K562 (cell line): Measurements from ENCODE around the gene CYB5R3. TPM values are rescaled to one million over a fixed set of nuclear protein-coding genes. Genes with fewer than 3 reads are reported as not detected.
A peak's percentile ranks its signal among the peaks of the same experiment; 100 is the strongest.

ENCODE experiments used
- CREB3L1 ChIP-seq: fragments of 450-650 bp; IDR thresholded peaks from 2 replicates; pipeline ENCODE4 v1.6.1; 2014; ENCODE audit warnings: low read depth, mild to moderate bottlenecking, moderate library complexity, borderline replicate concordance
- GATAD2A ChIP-seq: fragments of 450-650 bp; IDR thresholded peaks from 2 replicates; pipeline ENCODE4 v1.6.1; 2017
- NELFE ChIP-seq: IDR thresholded peaks from 2 replicates; pipeline ENCODE4 v1.6.1; 2011; ENCODE audit warnings: mild to moderate bottlenecking; ENCODE audit not compliant: insufficient read depth, insufficient read length
- NFE2L1 ChIP-seq: fragments of 450-650 bp; IDR thresholded peaks from 2 replicates; pipeline ENCODE4 v1.6.1; 2016; ENCODE audit warnings: missing genetic modification characterization, low read depth, mild to moderate bottlenecking, missing compliant biosample characterization, moderate library complexity, borderline replicate concordance
- NONO ChIP-seq, 2 experiments: fragments of 200-400 bp in 1 of 2; fragments of 450-650 bp in 1 of 2; formaldehyde crosslinking in 1 of 2; IDR thresholded peaks; 2 replicates each; pipeline ENCODE4 v1.6.1; 2017; ENCODE audit warnings: low read depth in 2 of 2, mild to moderate bottlenecking in 2 of 2, moderate library complexity in 2 of 2, low read length in 1 of 2
- OTX1 ChIP-seq: fragments of 450-650 bp; formaldehyde crosslinking; IDR thresholded peaks from 2 replicates; pipeline ENCODE4 v1.4.0; 2022; ENCODE audit warnings: mild to moderate bottlenecking
- POLR2AphosphoS2 ChIP-seq: IDR thresholded peaks from 2 replicates; pipeline ENCODE4 v1.6.1; 2012; ENCODE audit warnings: low read length, improper control_type of control experiment
- POLR2H ChIP-seq: IDR thresholded peaks from 2 replicates; pipeline ENCODE4 v1.6.1; 2016; ENCODE audit warnings: missing genetic modification characterization, low read depth, mild to moderate bottlenecking, control low read depth, missing compliant biosample characterization, moderate library complexity
- SIN3B ChIP-seq: fragments of 450-650 bp; IDR thresholded peaks from 2 replicates; pipeline ENCODE4 v1.6.1; 2017; ENCODE audit warnings: low read depth, mild to moderate bottlenecking, moderate library complexity
- SUPT5H ChIP-seq: fragments of 450-650 bp; IDR thresholded peaks from 2 replicates; pipeline ENCODE4 v1.6.1; 2016
- THRAP3 ChIP-seq: fragments of 450-650 bp; IDR thresholded peaks from 2 replicates; pipeline ENCODE4 v1.6.1; 2016; ENCODE audit warnings: mild to moderate bottlenecking, inconsistent platforms, borderline replicate concordance
- ZFX ChIP-seq: sonication (generic); formaldehyde crosslinking; IDR thresholded peaks from 2 replicates; pipeline ENCODE4 v1.8.0; 2022; ENCODE audit warnings: mild to moderate bottlenecking, missing genetic modification reagents, moderate library complexity
- ZNF197 ChIP-seq: fragments of 200-800 bp; sonication (Bioruptor generic); IDR thresholded peaks from 2 replicates; pipeline ENCODE4 v1.6.1; 2016; ENCODE audit warnings: low read depth, missing genetic modification characterization, missing compliant biosample characterization
- ZNF511 ChIP-seq: sonication (generic); formaldehyde crosslinking; IDR thresholded peaks from 2 replicates; pipeline ENCODE4 v1.8.0; 2022; ENCODE audit warnings: mild to moderate bottlenecking, missing genetic modification reagents
- ZNF57 ChIP-seq: fragments of 450-650 bp; formaldehyde crosslinking; IDR thresholded peaks from 2 replicates; pipeline ENCODE4 v1.4.0; 2020; ENCODE audit warnings: mild to moderate bottlenecking, moderate library complexity
- ZNF592 ChIP-seq: fragments of 450-650 bp; IDR thresholded peaks from 2 replicates; pipeline ENCODE4 v1.6.1; 2017; ENCODE audit warnings: antibody characterized with exemption, mild to moderate bottlenecking
- ZNF696 ChIP-seq: fragments of 250-450 bp; sonication (Bioruptor Pico); conservative IDR thresholded peaks from 2 replicates; pipeline ENCODE4 v1.4.0; 2020; ENCODE audit warnings: mild to moderate bottlenecking, moderate library complexity
- ZNF76 ChIP-seq: fragments of 250-450 bp; sonication (Bioruptor Pico); IDR thresholded peaks from 2 replicates; pipeline ENCODE4 v1.4.0; 2020; ENCODE audit warnings: mild to moderate bottlenecking, moderate library complexity, borderline replicate concordance
- polyA plus RNA-seq, 8 experiments: library from polyadenylated mRNA; depleted of rRNA in 4 of 8; stranded (reverse) in 5 of 8; unstranded in 3 of 8; fragments of >200 nt; fragmentation: Nextera tagmentation in 2 of 8; fragmentation: Illumina TruSeq in 1 of 8; extraction: Ambion mirVana in 2 of 8; extraction: Trizol in 1 of 8; gene quantifications; 2 replicates each; pipeline versions ENCODE4 v1.2.1 to v1.2.3, GENCODE V29; 2011 to 2014; ENCODE audit warnings: inconsistent platforms in 1 of 8, missing spikeins in 1 of 8
- total RNA-seq, 7 experiments: library from RNA; depleted of rRNA in 6 of 7; stranded (reverse); fragments of >200 nt in 6 of 7; fragmentation: Illumina TruSeq in 2 of 7; extraction: Trizol in 2 of 7; gene quantifications; 2 replicates each; pipeline versions ENCODE4 v1.2.1 to v1.2.3, GENCODE V29; 2011 to 2021; ENCODE audit warnings: low replicate concordance in 1 of 7
- TF ChIP-seq, protein P1 (sequence below): fragments of 450-650 bp; IDR thresholded peaks from 2 replicates; pipeline ENCODE4 v1.7.1; 2018; ENCODE audit warnings: mild to moderate bottlenecking, low read depth; ENCODE audit not compliant: partially characterized antibody

Gene CYB5R3
- total and polyA plus RNA-seq, 9 of the 15 experiments (the other 6 are each of a cell fraction or from before 2014, with no cell fraction given): 1.4 to 66.8 (median 23.4) TPM

DNA sequence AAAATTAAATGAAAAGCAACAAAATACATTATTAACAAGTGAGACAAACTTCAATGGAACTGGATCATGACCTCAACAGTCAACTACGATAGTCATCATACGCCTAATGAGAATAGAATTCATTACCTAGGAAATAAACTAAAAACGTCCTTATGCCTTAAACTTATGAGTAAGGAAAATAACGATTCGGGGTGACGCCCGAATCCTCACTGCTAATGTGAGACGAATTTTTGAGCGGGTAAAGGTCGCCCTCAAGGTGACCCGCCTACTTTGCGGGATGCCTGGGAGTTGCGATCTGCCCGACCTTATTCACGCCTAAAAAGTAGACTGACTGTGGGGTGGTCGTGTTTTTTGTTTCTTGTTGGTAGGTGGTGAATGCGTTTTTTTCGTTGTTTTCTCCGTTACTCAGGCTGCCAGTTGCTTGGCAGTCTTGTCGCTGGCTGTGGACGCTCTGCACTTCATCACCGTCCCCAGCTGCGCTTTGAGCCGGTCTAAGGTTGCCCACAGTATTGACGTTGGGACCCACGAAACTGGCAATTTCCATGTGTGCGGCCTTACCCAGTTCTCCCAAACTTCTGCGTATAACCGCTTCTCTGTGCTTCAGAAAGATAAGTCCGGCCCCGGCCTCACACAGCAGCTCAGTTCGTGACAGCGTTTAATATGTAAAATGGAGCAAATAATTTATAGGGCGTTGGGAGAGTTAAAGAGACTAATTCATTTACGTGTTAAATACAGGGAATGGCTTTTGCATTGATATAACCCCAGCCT lies 33.9 kb downstream of the CYB5R3 start (continued):
- TF ChIP-seq ZNF511 (CRISPR knock-in tag) (peak; percentile 93), OTX1 (peak; percentile 99), NELFE (peak; percentile 81), SIN3B (no peak), ZFX (CRISPR knock-in tag) (peak; percentile 49; the same call in 1 of the 2 replicates), ZNF57 (CRISPR knock-in tag) (peak; percentile 86), SUPT5H (peak; percentile 100), ZNF592 (peak; percentile 79), CREB3L1 (peak; percentile 59; the same call in 1 of the 2 replicates), NFE2L1 (tag) (no peak), POLR2AphosphoS2 (peak; percentile 100), ZNF696 (CRISPR knock-in tag) (peak; percentile 93), ZNF197 (CRISPR knock-in tag) (peak; percentile 22; the same call in 1 of the 2 replicates), THRAP3 (peak; percentile 96), ZNF76 (CRISPR knock-in tag) (no peak), GATAD2A (0 out of 2 replicates have a peak, but pooled peaks have one; percentile 71), NONO (IDR thresholded peaks at IDR 0.05; ENCODE audit: low read depth in 2 of 2, low read length in 1 of 2) (peak; percentile 95 to 97), POLR2H (tag) (peak; percentile 99)
- TF ChIP-seq, protein P1, sequence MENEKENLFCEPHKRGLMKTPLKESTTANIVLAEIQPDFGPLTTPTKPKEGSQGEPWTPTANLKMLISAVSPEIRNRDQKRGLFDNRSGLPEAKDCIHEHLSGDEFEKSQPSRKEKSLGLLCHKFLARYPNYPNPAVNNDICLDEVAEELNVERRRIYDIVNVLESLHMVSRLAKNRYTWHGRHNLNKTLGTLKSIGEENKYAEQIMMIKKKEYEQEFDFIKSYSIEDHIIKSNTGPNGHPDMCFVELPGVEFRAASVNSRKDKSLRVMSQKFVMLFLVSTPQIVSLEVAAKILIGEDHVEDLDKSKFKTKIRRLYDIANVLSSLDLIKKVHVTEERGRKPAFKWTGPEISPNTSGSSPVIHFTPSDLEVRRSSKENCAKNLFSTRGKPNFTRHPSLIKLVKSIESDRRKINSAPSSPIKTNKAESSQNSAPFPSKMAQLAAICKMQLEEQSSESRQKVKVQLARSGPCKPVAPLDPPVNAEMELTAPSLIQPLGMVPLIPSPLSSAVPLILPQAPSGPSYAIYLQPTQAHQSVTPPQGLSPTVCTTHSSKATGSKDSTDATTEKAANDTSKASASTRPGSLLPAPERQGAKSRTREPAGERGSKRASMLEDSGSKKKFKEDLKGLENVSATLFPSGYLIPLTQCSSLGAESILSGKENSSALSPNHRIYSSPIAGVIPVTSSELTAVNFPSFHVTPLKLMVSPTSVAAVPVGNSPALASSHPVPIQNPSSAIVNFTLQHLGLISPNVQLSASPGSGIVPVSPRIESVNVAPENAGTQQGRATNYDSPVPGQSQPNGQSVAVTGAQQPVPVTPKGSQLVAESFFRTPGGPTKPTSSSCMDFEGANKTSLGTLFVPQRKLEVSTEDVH: peak; percentile 41
